ENCODE results near the gene SLC12A1.

- TF ChIP-seq, protein P1, sequence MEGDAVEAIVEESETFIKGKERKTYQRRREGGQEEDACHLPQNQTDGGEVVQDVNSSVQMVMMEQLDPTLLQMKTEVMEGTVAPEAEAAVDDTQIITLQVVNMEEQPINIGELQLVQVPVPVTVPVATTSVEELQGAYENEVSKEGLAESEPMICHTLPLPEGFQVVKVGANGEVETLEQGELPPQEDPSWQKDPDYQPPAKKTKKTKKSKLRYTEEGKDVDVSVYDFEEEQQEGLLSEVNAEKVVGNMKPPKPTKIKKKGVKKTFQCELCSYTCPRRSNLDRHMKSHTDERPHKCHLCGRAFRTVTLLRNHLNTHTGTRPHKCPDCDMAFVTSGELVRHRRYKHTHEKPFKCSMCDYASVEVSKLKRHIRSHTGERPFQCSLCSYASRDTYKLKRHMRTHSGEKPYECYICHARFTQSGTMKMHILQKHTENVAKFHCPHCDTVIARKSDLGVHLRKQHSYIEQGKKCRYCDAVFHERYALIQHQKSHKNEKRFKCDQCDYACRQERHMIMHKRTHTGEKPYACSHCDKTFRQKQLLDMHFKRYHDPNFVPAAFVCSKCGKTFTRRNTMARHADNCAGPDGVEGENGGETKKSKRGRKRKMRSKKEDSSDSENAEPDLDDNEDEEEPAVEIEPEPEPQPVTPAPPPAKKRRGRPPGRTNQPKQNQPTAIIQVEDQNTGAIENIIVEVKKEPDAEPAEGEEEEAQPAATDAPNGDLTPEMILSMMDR (IDR thresholded peaks at IDR 0.05) = no peak
- TF ChIP-seq POLR2A (IDR thresholded peaks at IDR 0.05; ENCODE audit: low read depth) = no peak
- no peak for TF ChIP-seq POLR2AphosphoS5 (IDR thresholded peaks at IDR 0.05)
- TF ChIP-seq EP300 (IDR thresholded peaks at IDR 0.05) = no peak
These were observed 60.1 kb downstream of the SLC12A1 start for GRCh38 chr15:48266024-48266689.

All from esophagus muscularis mucosa (tissue), 4 donors.